Tibial nerve (tissue), 4 donors: ENCODE measurements around the gene IQCM.

Source experiments
- CTCF ChIP-seq, 5 experiments: fragments of 200-600 bp in 3 of 5; fragments of 450-650 bp in 2 of 5; sonication (generic) in 3 of 5; IDR thresholded peaks; one replicate each; pipeline ENCODE4 v1.5.1; 2016 to 2019; ENCODE audit warnings: antibody characterized with exemption in 5 of 5, mild to moderate bottlenecking in 3 of 5, moderate library complexity in 2 of 5
- EP300 ChIP-seq, 2 donors: sonication (generic); formaldehyde crosslinking; IDR thresholded peaks; one replicate each; pipeline ENCODE4 v1.6.1; 2017; ENCODE audit warnings: antibody characterized with exemption in 2 of 2, mild to moderate bottlenecking in 1 of 2
- POLR2A ChIP-seq, 2 donors: fragments of 450-650 bp; IDR thresholded peaks; one replicate each; pipeline ENCODE4 v1.6.1; 2017; ENCODE audit warnings: antibody characterized with exemption in 2 of 2, mild to moderate bottlenecking in 2 of 2, moderate library complexity in 2 of 2

- TF ChIP-seq CTCF (IDR thresholded peaks at IDR 0.05) (no peak), EP300 (IDR thresholded peaks at IDR 0.05) (no peak), POLR2A (IDR thresholded peaks at IDR 0.05) (no peak)
These were observed 113.0 kb downstream of the IQCM start for GRCh38 chr4:149702414-149703293.
